Mucosa of gallbladder (tissue), 1 donor: ENCODE data around the gene SMIM14. TPM values are rescaled to one million over a fixed set of nuclear protein-coding genes. Genes with fewer than 3 reads are reported as not detected.
"Not testable (repeated sequence)": the region's sequence is repeated elsewhere in the genome, so short reads cannot be mapped to it uniquely, and the experiment has no call there.

Experiments
- DNase-seq: peaks from one replicate; pipeline ENCODE4 v3.0.0-alpha.2; 2020; ENCODE audit warnings: low spot score
- total RNA-seq: library from RNA; stranded (reverse); gene quantifications from one replicate; pipeline ENCODE4 v1.2.1, GENCODE V29; 2021
- donor health status: DM: no; HTN: no; CAD: no.

Gene SMIM14
- total RNA-seq, 1 donor from 2014 or later, result 62.3 TPM

- DNase-seq, result not testable (repeated sequence)
These were observed 136.0 kb downstream of the SMIM14 start for GRCh38 chr4:39502664-39503035.

DNA sequence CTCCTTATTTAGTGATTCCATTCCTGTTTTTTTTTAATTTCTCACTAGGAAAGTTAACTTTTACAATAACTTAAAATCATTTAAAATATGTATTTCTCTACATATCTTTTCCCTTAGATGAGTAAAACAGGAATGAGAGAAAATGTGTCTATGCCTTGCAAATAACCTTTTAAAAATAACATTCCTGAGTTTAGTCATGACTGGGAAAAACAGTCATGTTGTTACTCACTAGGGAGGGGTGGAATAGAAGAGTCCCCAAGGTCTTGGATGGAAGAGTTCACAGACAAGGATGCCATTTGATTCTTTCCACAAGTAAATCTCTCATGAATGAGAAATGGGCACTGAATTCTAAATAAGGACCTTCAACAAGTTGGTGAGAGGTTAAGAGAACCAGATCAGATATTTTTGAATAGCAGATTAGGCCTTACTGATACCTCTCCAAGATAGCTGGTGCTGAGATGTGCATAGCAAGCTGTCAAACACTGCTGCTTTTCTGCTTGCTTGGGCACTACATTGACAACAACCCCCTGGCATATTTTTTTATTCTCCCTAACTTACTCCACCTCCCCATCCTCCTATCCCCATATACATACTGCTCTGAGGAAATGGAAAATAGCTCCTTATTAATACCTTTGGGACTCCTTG is 136.5 kb downstream of the SMIM14 start:
- DNase-seq, result no peak

DNA sequence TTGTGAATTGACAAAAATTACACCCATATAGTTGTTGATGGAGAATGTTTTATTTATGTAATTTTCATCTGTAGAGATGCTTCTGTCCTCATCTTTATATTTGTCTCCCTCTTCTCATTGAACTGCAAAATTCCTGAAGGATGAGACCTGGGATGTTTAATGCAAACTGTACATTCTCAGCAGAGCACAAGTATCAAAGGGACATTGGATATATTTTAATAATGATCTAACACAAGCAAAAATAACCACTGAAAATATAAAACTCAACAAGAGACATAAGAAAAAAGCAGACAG is 140.0 kb downstream of the SMIM14 start:
- no peak for DNase-seq

DNA sequence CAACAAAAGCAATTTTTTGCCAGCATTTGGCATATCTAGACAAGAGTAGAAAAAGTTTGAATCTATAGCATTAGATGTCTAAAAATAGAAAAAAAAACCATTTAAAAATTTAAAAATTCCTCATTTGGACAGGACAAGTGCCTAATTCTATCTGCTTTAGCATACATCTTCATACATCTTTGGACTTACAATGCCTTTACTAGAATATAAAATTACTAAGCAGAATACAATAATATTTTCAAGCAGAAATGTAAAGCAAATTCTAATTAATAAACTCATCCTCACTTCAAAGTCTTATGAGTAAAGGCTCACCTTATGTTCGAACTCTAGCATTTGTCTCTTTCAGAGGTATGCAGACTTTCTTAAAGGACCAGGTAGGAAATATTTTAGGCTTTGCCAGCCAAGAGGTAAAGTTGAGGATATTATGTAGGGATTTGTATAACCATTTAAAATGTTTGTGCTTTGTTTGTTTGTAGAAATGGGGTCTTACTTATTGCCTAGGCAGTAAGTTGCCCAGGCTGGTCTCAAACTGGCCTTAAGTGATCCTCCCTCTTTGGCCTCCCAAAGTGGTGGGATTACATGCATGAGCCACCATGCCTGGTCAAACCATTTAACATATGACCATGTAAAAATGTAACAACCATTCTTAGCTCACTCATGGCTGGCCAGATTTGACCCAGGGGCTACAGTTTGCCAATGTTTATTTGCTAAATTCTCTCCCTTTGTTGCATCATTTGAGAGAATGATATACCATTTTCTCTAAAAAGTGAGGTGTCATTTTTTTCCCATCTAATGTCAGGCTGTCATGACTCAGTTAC is 140.5 kb downstream of the SMIM14 start:
- no peak for DNase-seq

Other genes with a start within 250 kb of the SMIM14 start
- gene KLB, start 231.9 kb downstream of the SMIM14 start, total RNA-seq, result not detected
- gene RPL9, start 179.9 kb downstream of the SMIM14 start, total RNA-seq, result 1,194 TPM
- 14.7 TPM for gene LIAS, start 179.8 kb downstream of the SMIM14 start, total RNA-seq
- gene UGDH, start 111.4 kb downstream of the SMIM14 start, total RNA-seq, result 61.3 TPM
- gene UBE2K, start 59.3 kb upstream of the SMIM14 start, total RNA-seq, result 56.2 TPM